Activated CD8-positive, alpha-beta T cell treated with anti-CD3 and anti-CD28 coated beads for 36 hours (primary cell): Measurements from ENCODE around the gene EGR2. TPM values are rescaled to one million over a fixed set of nuclear protein-coding genes. Genes with fewer than 3 reads are reported as not detected.
A peak's percentile ranks its signal among the peaks of the same experiment; 100 is the strongest.

Experiments
- ATAC-seq: fragments of 200-7000 bp; cut with Tn5 transposase; one replicate; pipeline ENCODE4 v1.10.0; 2021; ENCODE audit warnings: mild to moderate bottlenecking, moderate library complexity
- CTCF ChIA-PET: fragments of 350-600 bp; sonication (Branson Sonifier 250); formaldehyde crosslinking; loops from one replicate; lab custom pipeline; 2021; ENCODE audit warnings: antibody characterized with exemption; lab: Charles Lee
- POLR2A ChIA-PET: fragments of 350-600 bp; sonication (Branson Sonifier 250); formaldehyde crosslinking; loops from one replicate; lab custom pipeline; 2021; ENCODE audit warnings: antibody characterized with exemption; lab: Charles Lee
- DNase-seq: peaks from one replicate; pipeline ENCODE4 v3.0.0-alpha.2; 2020
- H3K27ac Mint-ChIP-seq: one replicate; pipeline ENCODE4 v1.8.0; 2021; ENCODE audit warnings: mild to moderate bottlenecking, mixed read lengths
- H3K27me3 Mint-ChIP-seq: one replicate; pipeline ENCODE4 v1.8.0; 2021; ENCODE audit warnings: mixed read lengths
- H3K36me3 Mint-ChIP-seq: one replicate; pipeline ENCODE4 v1.8.0; 2021; ENCODE audit warnings: low read depth, mixed read lengths
- H3K4me1 Mint-ChIP-seq: one replicate; pipeline ENCODE4 v1.8.0; 2021; ENCODE audit warnings: low read depth, mixed read lengths
- H3K4me3 Mint-ChIP-seq: one replicate; pipeline ENCODE4 v1.8.0; 2021; ENCODE audit warnings: mild to moderate bottlenecking, moderate library complexity, mixed read lengths
- H3K9me3 Mint-ChIP-seq: one replicate; pipeline ENCODE4 v1.8.0; 2021; ENCODE audit warnings: mixed read lengths
- intact Hi-C: fragments of 100-400 bp; cut with micrococcal nuclease; formaldehyde crosslinking; loops from one replicate; pipeline ENCODE4 v1.10.0; 2022
- total RNA-seq, 2 experiments: library from RNA; stranded (reverse); gene quantifications; one replicate each; pipeline ENCODE4 v1.2.3, GENCODE V29; 2021
- TF ChIP-seq, protein P1 (sequence below): fragments of 200-600 bp; IDR thresholded peaks from one replicate; pipeline ENCODE4 v1.8.0; 2022; ENCODE audit warnings: antibody characterized with exemption, mild to moderate bottlenecking

EGR2 gene
- total RNA-seq, 2 experiments from 2014 or later: 45.6 to 46.6 TPM

GRCh38 chr10:62851442-62851841, 35.3 kb upstream of the EGR2 start:
- Mint-ChIP-seq H3K9me3 (peaks cover 25% of the 10 kb centered on the region), H3K36me3 (peaks cover 2% of the 10 kb centered on the region), H3K4me1 (peaks cover 56% of the 10 kb centered on the region), H3K27me3 (peaks cover 11% of the 10 kb centered on the region), H3K4me3 (no peak overlapping the region), H3K27ac (no peak overlapping the region)
- CTCF ChIA-PET: interaction anchor here (1.1 to 4.1 kb wide), 8 partner anchors 12 to 310 kb away, joined by 3 to 30 read pairs (median 4); partner anchors contain the start of gene EGR2
- intact Hi-C loops: no loop called here
- peak; percentile 48 for DNase-seq
- POLR2A ChIA-PET: interaction anchor here (1.1 to 3.8 kb wide), 3 partner anchors 28 to 144 kb away, joined by 3 to 33 read pairs (median 4); partner anchors contain the start of gene EGR2
- no peak for ATAC-seq
- TF ChIP-seq, protein P1, sequence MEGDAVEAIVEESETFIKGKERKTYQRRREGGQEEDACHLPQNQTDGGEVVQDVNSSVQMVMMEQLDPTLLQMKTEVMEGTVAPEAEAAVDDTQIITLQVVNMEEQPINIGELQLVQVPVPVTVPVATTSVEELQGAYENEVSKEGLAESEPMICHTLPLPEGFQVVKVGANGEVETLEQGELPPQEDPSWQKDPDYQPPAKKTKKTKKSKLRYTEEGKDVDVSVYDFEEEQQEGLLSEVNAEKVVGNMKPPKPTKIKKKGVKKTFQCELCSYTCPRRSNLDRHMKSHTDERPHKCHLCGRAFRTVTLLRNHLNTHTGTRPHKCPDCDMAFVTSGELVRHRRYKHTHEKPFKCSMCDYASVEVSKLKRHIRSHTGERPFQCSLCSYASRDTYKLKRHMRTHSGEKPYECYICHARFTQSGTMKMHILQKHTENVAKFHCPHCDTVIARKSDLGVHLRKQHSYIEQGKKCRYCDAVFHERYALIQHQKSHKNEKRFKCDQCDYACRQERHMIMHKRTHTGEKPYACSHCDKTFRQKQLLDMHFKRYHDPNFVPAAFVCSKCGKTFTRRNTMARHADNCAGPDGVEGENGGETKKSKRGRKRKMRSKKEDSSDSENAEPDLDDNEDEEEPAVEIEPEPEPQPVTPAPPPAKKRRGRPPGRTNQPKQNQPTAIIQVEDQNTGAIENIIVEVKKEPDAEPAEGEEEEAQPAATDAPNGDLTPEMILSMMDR: peak; percentile 63

- H3K9me3 Mint-ChIP-seq: peaks cover 25% of the 10 kb centered on the region
- intact Hi-C loops: no loop called here
- DNase-seq (no peak), ATAC-seq (no peak)
- H3K36me3 Mint-ChIP-seq: peaks cover 2% of the 10 kb centered on the region
- no peak overlapping the region for H3K27ac Mint-ChIP-seq
- ChIA-PET CTCF (interaction anchor here (1.2 to 4.1 kb wide), 5 partner anchors 13 to 307 kb away, joined by 4 to 30 read pairs (median 4); partner anchors contain the start of gene EGR2), POLR2A (interaction anchor here (3.8 kb wide), 1 partner anchor 34 kb away, joined by 33 read pairs; the partner anchor contains the start of gene EGR2)
- TF ChIP-seq, protein P1: no peak
- H3K27me3 Mint-ChIP-seq: peaks cover 11% of the 10 kb centered on the region
- H3K4me3 Mint-ChIP-seq: no peak overlapping the region
- peaks cover 52% of the 10 kb centered on the region for H3K4me1 Mint-ChIP-seq
Measured at GRCh38 chr10:62850646-62851045, 34.5 kb upstream of the EGR2 start.

GRCh38 chr10:62847433-62847832, 31.3 kb upstream of the EGR2 start:
- TF ChIP-seq, protein P1: no peak
- ATAC-seq (no peak), DNase-seq (no peak)
- intact Hi-C loops: no loop called here
- ChIA-PET CTCF (no interaction called here), POLR2A (no interaction called here)
- H3K4me3 Mint-ChIP-seq: no peak overlapping the region
- peaks cover 2% of the 10 kb centered on the region for H3K36me3 Mint-ChIP-seq
- peaks cover 26% of the 10 kb centered on the region for H3K9me3 Mint-ChIP-seq
- peaks cover 14% of the 10 kb centered on the region for H3K27me3 Mint-ChIP-seq
- H3K27ac Mint-ChIP-seq: no peak overlapping the region
- peaks cover 42% of the 10 kb centered on the region for H3K4me1 Mint-ChIP-seq

DNA sequence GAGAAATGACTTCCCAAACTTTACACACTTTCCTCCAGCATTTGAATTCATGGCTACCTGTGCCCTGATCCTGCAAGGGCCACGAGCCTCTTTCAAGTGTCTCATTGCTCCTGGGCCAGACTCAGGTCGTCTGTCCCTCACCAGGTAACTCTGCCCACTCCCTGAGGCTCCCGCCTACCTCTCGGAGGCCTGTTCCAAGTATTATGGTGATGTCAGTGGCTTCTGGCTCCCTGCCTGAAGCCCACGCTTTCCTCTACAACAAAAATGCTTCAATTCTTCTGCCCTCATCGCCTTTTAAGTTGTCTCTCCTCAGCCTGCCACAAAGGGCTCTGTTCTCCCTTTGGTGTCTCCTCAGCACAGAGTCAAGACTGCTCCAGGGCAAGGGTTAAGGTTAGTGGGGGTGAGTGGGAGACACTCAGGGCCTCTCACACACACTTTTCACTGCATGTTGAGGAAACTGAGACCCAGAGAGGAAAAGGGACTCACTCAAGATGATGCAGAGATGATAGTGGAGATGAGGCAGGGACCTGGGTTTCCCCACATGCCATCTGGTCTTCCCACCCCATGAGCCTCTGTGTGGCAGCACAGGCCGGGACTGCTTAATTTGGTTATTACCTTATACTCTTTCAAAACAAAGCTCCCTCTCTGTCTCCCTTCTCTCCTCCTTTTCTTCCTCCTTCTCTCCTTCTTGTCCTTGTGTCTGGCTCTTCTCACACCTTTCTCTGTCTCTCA, 28.3 kb upstream of the EGR2 start:
- peaks cover 17% of the 10 kb centered on the region for H3K27me3 Mint-ChIP-seq
- H3K36me3 Mint-ChIP-seq: peaks cover 2% of the 10 kb centered on the region
- TF ChIP-seq, protein P1: no peak
- ATAC-seq (peak; percentile 84), DNase-seq (peak; percentile 58)
- H3K4me1 Mint-ChIP-seq: peaks cover 26% of the 10 kb centered on the region
- H3K4me3 Mint-ChIP-seq: peak overlapping the region; percentile 31
- ChIA-PET POLR2A (interaction anchor here (1.4 to 1.7 kb wide), 3 partner anchors 8 to 264 kb away, joined by 3 to 5 read pairs (median 4); no protein-coding TSS in a partner anchor), CTCF (interaction anchor here (1.0 kb wide), 1 partner anchor 145 kb away, joined by 3 read pairs; no protein-coding TSS in a partner anchor)
- intact Hi-C loops: no loop called here
- H3K9me3 Mint-ChIP-seq: peaks cover 26% of the 10 kb centered on the region
- peak overlapping the region; percentile 87 for H3K27ac Mint-ChIP-seq

- TF ChIP-seq, protein P1: no peak
- Mint-ChIP-seq H3K9me3 (peaks cover 21% of the 10 kb centered on the region), H3K4me3 (no peak overlapping the region), H3K27me3 (peaks cover 10% of the 10 kb centered on the region), H3K27ac (no peak overlapping the region), H3K4me1 (peaks cover 27% of the 10 kb centered on the region), H3K36me3 (peaks cover 2% of the 10 kb centered on the region)
- intact Hi-C loops: no loop called here
- DNase-seq: peak; percentile 28
- ChIA-PET POLR2A (interaction anchor here (0.7 to 1.7 kb wide), 5 partner anchors 9 to 263 kb away, joined by 3 to 5 read pairs (median 4); partner anchors contain the start of gene EGR2), CTCF (interaction anchor here (0.8 to 1.4 kb wide), 3 partner anchors 25 to 331 kb away, joined by 3 to 5 read pairs (median 3); partner anchors contain the start of gene EGR2)
- peak; percentile 38 for ATAC-seq
Measured at GRCh38 chr10:62843600-62843999, 27.4 kb upstream of the EGR2 start.
